Measurements from ENCODE around the gene COL5A1.

The COL5A1 gene

DNA sequence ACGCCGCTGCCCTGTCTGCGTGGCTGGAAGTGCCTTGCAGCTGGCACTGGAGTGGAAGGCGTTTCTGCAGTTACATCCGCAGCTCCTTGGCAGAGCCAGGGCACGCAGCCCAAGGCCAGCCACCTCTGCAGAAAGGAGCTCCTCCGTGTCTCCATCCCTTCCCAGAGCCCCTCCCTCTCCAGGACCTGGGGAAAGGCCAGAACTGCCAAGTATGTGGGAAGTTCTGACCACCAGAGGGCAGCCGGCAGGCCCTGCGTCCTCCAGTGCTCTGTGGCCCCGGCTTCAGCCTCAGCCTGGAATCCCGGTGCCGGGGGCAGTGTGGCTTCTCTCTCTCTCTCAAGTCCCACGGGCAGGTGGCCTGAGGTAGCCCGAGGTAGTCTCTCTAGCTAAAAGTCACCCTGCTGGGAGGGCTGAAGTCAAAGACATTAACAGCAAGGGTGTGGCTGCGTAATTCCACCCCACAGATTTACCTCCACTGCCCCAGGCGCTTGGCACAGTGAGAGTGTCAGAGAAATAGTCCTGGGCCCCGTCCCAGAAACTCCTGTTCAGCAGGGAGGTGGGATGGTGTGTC, 137.3 kb downstream of the COL5A1 start:
- in situ Hi-C loops (cut with HindIII; ENCODE audit: low sequenced_read_pairs), result loop anchor here (10.0 kb wide), 1 partner anchor 334 kb away; no protein-coding TSS in a partner anchor

DNA sequence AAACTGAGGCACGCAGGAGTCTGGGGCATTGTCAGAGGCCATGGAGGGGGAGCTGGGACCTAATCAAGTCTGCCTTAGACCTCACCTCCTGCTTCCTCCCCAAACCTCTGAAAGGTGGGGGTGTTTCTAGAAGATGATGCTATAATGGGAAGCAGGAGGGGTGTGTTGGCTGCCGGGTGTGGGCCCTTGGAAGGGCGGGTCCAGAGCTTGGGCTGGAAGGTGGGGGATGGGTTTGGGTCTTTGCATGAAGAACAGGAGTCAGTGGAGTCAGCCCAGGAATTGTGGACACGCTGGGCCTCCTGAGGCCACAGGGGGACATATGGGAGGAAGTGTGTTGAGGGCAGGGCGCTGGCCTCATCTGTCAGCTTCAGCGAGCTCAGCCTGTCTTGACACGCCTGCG, 138.0 kb downstream of the COL5A1 start:
- in situ Hi-C loops (cut with HindIII; ENCODE audit: low sequenced_read_pairs), result loop anchor here (10.0 kb wide), 1 partner anchor 335 kb away; no protein-coding TSS in a partner anchor

DNA sequence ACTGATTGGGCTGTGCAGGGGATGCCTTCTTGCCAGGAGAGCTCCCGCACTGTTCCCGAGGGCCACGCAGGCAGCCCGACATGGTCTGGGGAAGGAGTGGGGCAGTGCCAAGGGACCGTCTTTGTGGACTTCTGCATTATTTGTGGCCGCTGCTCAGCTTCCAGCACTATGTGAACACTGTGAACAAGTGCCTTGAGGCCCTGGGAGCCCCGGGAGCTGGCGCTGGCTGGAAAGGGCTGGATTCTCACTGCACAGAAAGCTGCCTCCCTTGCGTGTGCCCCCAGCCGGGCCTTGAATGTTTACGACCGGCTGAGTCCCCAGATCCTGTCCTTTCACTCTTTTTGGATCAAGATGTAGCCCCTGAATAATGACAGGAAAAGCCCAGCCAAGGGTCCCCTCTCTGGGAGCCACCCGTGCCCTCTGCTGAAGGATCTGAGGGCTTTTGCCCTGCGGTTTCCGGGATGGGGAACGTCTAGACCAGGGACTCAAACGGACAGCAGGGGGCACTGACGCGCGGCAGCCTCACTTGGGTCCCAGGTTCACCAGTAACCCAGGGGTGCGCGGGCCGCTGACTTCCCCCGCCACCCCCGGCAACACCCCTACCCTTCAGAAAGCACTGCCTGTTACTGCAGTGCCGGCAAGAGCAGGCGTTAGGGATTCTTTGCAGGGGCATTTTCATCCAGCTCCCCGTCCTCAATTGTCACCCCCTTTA, 140.1 kb downstream of the COL5A1 start:
- in situ Hi-C loops (cut with HindIII; ENCODE audit: low sequenced_read_pairs), result no loop called here

DNA sequence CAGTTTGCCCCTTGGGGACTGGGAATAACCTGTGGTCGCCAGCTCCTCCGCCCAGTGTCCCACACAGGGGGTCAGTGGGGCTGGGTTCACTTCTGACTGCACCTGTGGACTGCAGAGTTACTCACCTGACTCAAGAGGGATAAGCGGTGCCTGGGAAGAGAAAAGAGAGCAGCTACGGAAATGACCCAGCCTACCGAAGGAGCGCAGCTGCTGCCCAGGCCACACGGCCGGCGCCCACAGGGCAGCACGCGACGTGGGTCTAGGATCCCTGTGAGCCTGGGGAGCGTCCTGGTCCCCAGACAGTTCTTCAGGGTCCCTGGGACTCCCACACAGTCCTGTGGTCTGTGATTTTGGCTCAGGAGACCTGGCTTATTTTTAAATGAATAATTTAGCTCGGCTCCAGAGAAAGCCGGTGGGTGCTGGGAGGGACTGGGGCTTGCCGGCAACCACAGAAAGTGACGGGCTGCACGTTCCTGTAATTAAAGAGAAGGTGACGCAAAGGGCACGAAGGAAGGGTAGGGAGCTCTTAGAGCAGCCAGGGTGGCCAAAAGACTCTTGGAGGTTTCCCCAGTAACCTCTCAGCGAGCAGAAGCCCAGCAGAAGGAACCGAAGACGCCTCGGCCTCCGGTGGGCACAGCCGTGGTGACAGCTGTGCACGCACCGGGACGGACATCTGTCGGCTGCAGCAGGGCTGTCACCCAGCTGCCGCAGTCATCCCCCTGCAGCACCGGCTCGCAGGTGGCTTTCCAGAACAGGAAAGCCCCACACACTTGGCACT, 141.5 kb downstream of the COL5A1 start:
- in situ Hi-C loops (cut with HindIII; ENCODE audit: low sequenced_read_pairs), result no loop called here

DNA sequence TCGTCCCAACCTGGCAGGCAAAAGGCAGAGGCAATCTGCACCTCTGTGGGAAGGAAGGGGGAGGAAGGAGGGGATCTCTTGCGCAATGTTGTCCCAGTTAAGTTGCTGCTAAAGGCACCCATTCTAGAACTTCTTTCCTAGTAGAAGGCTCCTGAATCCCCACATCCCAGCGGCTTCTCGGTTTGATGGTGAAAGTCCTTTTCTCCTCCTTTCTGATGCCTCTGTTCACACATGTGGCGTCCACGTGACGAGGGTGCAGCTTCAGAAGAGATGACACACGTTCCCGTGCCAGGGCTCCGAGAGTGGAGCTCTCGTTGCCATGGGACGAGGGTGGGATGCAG, 142.1 kb downstream of the COL5A1 start:
- in situ Hi-C loops (cut with HindIII; ENCODE audit: low sequenced_read_pairs), result no loop called here

DNA sequence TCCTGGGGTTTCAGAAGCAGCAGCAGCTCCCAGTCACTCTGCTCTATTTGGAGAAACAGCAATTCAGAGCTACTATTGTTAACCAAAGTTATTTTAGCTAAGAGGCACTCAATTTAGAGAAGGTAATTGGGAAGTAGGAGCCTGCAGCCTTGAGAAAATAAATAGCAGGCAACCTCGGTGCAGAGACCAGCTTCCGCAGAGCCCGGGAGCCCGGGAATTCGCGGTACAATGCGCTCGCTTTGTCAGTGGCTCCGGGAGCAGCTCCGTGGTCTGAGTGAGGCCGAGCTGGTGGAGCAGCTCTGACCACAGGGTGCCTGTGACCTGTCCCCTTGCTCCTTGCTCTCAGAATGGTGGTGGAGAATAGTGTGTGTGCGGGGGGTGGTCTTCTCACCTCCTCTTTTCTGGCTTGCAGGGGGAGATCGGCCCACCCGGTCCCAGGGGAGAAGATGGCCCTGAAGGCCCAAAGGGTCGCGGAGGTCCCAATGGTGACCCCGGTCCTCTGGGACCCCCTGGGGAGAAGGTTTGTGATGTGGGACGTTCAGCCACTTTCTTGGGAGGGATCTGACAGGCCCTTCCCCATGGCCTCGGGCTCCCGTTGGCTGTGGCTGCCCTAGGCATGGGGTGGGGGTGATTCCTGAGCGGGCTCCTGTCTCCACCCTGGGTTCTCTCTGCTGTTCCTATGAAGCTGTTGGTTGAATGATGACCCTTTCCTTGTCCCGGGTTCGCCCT, 143.1 kb downstream of the COL5A1 start:
- in situ Hi-C loops (cut with HindIII; ENCODE audit: low sequenced_read_pairs), result no loop called here

DNA sequence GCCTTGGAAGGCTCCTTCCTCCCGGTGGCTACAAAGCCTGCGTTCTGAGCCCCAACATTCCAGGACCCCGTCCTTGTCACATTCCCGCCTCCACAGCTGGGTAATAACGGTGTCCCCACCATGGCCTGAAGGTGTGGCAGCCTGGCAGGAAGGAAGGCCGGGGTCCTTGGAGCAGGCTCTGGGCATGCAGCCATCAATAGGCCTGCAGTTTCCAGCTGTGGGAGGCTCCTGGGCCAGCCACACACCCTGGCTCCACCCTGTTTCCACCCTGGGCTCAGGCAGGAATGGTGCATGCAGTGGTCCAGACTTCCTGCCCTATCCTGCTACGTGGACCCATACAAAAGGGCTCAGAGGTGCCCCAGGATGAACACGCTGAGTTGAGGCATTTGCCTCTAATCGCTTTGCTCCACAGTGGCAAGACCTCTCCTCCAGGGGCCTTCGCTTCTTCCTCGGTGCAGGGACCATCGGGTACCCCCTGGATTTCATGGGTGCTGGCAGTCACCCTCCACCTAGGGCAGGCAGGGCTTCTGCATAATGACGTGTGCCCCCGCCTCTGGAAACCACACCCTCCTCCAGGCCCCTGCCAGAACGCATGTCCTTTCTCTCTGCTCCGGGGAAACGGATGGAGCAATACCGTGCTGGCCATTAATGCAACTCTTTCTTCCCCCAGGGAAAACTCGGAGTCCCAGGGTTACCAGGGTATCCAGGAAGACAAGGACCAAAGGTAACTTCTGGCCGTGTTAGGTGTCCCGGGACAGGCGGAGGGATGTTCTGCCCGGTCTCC, 143.9 kb downstream of the COL5A1 start:
- in situ Hi-C loops (cut with HindIII; ENCODE audit: low sequenced_read_pairs), result no loop called here

DNA sequence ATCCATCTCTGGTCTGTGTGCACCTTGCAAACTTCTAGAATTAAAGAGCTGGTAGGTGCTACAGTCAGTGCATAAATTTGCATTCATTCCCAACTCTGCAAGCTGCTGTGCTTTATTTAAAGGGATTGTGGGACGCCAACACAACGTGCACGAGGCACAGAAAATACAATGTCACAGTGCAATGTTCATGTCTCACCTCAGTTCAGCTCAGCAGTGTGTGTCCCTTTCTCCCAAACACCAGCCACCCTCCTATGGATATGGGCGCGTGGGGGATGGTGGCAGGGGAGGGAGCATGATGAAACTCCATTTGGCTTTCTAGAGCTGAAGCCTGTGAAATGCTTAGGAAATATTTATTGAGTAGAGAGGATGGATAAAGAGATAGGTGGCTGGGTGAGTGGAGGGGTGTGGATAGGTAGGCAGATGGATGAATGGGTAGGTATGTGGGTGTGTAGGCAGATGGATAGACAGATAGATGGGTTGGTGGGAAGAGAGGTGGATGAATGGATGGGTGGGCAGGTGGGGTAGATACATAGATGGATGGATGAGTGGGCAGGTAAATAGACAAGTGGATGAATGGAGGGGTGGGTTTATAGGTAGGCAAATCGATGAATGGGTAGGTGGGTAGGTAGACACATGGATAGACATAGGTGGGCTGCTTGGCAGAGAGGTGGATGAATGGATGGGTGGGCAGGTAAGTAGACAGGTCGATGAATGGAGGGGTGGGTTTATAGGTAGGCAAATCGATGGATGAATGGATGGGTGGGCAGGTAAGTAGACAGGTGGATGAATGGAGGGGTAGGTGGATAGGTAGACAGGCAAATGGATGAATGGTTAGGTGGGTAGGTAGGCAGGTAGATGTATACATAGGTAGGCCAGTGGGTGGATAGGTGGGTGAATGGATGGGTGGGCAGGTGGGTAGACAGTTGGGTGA, 146.3 kb downstream of the COL5A1 start:
- in situ Hi-C loops (cut with HindIII; ENCODE audit: low sequenced_read_pairs), result no loop called here

DNA sequence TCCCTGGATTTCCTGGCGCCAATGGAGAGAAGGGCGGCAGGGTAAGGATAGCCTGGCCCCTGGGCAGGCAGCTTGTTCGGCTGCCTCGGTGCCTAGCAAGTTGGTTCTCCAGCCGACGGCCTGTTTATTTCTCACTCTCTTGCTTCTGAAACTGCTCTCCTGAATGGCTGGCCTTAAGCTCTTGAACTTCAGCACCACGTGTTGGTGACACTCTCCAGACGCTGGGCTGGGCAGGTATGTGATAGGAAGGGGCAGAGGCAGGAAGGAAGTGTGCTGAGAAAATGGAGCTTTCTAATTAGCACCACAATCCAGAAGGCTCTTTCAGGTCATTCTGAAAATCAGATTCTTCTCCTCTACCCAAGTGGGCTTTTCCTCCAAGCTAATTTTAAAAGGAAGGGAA, 147.6 kb downstream of the COL5A1 start:
- in situ Hi-C loops (cut with HindIII; ENCODE audit: low sequenced_read_pairs), result no loop called here

DNA sequence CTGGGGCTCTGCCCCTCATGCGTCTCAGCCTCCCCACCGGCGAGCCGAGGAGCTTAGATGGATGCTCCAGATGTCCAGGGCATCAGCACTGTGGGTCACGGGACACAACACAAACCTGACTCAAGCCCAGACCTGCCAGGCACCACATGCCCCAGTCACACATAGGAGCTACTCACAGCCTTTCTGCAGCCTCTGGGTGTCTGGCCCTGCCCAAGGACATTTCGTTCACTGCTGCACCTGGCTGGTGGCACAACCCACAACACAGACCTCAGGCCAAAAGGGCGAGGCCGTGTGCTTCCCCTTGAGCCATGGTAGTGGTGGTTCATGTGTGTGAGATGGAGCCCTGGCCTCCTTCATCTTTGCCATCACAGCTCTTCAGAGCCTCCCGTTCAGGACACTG, 149.4 kb downstream of the COL5A1 start:
- in situ Hi-C loops (cut with HindIII; ENCODE audit: low sequenced_read_pairs), result no loop called here

DNA sequence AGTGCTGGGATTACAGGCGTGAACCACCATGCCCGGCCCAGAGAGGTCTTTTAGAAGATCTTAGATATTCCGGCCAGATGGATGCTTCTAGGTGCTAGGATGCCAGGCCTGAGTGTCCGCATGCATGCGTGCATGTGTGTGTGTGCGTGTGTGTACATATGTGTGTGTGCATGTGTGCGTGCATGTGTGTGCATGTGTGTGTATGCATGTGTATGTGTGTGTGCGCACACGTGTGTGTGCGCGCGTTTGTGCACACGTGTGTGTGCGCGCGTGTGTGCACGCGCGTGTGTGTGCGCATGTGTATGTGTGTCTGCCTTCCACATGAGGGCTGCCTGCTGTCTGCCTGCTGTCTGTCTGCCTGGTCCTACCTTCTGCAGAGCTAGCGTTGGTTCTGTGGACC, 151.0 kb downstream of the COL5A1 start:
- in situ Hi-C loops (cut with HindIII; ENCODE audit: low sequenced_read_pairs), result no loop called here

DNA sequence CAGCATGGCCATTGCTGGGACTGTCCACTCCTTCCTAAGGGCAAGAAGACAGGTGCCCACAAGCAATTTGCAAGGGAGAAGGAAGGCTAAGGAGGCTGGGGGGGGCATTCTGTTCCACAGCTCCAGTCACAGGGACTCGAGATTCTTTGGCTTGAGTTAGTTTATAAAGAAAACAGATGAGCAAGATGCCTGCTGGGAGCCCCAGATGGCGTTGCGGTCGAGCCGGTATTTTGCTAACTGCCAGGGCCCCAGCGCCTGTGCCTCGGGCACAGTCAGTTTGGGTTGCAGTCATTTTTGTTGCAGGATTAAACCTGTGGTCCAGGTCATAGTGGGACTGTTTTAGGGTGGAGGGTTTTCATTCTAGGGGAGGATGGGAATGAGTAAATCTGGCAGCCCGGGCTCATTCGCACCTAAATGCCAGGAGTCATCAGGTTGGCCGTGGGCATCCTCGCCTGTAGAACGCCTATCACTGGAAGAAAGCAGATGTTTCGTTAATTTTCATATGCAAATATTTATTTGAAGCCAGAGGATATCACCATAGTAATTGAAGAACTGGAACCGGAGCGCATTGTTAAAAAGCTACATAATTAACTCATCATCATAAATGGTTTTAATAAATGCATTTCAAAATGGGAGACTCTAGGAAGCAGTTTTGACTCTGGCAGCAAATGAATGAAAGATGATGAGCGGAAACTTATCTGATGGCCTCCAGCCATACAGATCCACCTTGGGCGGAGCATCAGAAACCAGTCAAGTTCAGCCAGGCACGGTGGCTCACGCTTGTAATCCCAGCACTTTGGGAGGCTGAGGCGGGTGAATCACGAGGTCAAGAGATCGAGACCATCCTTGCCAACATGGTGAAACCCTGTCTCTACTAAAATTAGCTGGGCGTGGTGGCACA, 151.9 kb downstream of the COL5A1 start:
- in situ Hi-C loops (cut with HindIII; ENCODE audit: low sequenced_read_pairs), result no loop called here

DNA sequence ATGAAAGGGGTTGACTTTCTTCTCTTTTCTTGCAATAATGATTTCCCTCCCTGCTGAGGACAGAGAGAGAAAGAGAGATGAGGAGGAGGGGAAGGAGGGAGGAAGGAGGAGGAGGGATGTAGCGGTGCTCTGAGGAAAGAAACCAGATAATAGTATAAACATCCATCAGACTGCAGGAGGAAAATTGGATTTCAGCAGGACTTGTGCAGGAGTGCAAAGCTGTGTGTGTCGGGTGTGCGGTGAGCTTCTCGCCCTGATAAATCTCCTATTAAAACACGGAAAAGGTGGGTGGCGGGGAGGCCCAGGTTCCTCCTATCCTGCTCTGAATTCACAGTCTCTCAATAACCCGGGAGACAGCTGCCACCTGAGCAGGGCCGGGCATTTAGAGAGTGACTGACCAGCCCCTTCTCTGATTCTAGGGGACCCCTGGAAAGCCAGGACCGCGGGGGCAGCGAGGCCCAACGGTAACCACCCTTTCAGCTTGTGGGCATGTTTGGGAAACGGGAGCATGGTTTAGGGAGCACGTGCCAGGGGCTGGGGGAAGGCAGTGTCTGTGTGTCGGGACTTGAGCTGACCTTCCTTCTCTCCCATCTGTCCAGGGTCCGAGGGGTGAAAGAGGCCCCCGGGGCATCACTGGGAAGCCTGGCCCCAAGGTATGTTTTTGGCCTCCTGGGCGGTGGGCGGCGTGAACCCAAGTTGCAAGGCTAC, 153.2 kb downstream of the COL5A1 start:
- in situ Hi-C loops (cut with HindIII; ENCODE audit: low sequenced_read_pairs), result no loop called here

DNA sequence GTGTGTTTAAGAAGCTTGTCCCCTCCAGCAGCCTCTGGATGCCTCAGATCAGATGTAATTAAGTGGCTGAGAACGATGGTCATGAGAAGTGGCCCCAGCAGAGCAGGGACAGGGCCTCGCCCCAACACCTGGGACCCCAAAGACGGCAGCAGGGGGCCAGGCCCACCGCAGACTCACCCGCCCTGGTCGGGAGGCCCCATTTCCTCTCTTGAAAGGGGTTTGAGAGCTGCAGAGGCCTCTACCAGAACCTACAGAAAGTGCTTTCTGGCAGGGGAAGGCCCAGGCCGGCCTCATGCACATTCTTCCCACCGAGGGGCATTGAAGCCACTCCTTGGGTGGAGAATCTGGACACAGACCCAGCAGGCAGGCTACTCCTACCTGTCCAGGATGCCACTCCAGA, 153.8 kb downstream of the COL5A1 start:
- in situ Hi-C loops (cut with HindIII; ENCODE audit: low sequenced_read_pairs), result no loop called here

DNA sequence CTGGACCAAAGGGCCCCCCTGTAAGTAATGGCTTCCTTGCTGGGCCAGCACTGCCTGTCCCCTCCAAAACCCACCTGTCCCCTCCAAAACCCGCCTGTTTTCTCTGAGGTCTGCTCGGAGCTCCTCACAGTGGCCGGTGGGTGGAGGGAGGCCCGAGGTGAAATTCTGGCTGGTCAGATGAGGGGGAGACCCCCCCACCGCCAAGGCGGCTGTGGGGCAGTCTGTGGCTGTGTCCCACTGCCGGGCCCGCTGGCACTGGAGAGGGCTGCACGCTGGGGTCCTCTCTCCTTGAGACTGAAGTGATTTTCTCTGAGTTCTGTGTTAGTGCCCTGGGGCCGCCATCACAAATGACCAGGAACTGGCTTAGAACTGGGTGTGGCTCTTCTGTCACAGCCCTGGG, 155.3 kb downstream of the COL5A1 start:
- in situ Hi-C loops (cut with HindIII; ENCODE audit: low sequenced_read_pairs), result no loop called here

DNA sequence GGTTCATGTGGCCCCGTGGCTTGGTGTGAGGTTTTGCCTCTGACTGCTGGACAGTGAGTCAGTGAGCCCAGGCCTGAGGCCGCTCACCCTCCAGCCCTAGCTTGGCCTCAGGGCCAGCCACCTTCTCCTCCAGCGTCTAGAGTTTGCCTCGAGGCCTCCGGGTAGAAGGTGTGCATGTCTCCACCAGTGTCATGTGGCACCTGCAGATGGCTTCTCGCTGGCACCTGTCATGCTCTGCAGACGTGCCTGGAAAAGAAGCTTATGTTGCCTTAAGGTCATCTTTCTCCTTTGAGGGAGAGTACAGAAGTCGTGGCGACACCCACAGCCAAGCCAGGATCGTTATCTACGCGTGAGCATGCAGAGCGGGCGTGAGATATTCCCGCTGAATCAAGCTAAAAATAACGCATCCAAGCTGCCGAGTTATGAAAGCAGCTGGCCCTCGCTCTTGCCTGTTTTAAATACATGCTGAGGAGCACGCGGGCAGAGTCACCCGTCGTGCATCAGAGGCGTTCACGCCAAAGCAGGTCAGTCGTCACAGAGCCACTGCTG, 159.3 kb downstream of the COL5A1 start:
- in situ Hi-C loops (cut with HindIII; ENCODE audit: low sequenced_read_pairs), result no loop called here

DNA sequence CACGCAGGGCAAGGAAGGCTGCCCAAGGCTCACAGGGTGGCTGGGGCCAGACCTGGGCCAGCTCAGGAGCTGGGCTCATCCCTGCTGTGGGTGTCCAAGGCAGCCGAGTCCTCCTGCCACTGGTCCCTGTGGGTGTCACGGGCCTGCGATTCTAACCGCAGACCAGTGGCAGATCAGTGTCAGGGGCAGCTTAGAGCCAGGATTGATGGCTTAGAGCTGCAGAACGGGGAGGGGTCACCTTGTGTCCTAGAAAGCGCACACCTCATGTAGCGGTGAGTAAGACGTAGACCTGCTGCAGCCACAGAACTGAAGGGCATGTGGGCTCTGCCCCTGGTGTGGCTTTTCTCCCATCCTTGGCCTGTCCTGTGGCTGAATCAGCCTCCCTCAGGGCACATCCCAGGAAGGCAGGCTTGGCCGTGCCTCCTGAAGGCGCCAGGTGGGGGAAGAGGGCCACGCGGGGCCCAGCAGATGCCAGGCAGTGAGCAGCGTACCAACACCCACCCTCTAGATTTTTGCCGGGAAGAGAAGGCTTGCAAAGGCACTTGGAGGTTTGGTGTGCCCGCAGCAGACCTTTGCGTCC, 160.7 kb downstream of the COL5A1 start:
- in situ Hi-C loops (cut with HindIII; ENCODE audit: low sequenced_read_pairs), result no loop called here

All from endothelial cell of hepatic sinusoid (primary cell).